Mammary microvascular endothelial cell (primary cell): ENCODE measurements around the gene TTC1. TPM values are rescaled to one million over a fixed set of nuclear protein-coding genes. Genes with fewer than 3 reads are reported as not detected.

ENCODE experiments used
- total RNA-seq: library from RNA; depleted of rRNA; stranded (reverse); fragments of >200 nt; gene quantifications from 2 replicates; pipeline ENCODE4 v1.2.3, GENCODE V29; 2015

Gene TTC1, protein sequence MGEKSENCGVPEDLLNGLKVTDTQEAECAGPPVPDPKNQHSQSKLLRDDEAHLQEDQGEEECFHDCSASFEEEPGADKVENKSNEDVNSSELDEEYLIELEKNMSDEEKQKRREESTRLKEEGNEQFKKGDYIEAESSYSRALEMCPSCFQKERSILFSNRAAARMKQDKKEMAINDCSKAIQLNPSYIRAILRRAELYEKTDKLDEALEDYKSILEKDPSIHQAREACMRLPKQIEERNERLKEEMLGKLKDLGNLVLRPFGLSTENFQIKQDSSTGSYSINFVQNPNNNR
- total RNA-seq: 52.9 and 53.9 TPM in 2 replicates

DNA sequence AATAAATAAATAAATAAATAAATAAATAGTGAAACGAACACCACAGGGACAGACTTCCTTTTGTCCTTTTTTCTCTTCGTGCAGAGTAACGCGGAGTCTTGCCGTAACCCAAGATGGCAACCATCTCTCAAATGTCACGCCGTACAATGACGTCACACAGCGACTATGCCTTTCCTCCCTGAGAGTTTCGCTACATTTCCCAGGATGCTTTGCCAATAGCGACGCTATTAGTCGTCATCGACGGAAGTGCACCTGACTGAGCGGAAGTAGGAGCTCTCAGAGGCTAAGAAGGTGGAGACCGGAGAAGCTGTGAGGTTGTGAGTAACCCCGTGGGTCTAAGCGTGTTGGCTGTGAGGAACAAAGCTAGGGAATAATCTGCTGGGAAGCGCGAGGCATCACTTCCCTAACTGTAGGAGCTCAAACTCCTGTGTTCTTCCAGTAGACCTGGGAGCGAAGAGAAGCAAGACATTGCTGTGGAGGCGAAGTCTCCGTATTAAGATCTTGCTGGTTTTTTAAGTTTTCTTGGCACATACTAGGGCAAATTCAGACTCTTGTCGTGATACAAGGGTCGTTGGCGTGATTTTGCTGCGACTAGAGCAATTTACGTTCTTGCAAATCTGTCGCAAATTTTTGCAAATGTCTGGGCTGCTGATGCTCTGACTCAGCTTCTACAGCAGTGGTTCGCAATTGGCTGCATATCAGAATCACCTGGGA, at the start of gene TTC1:
TSS of gene TTC1 (plus strand) at position 263 of the 714 bp plus-strand sequence. CDS start 1,390 bp downstream, outside the sequence.

Other genes with a start within 250 kb of the TTC1 start
- gene ADRA1B, start 92.7 kb upstream of the TTC1 start, total RNA-seq: 1.3 and 3.1 TPM in 2 replicates
- gene PWWP2A, start 110.3 kb downstream of the TTC1 start, total RNA-seq: 19.1 and 28.6 TPM in 2 replicates
- not detected in 2 replicates for gene FABP6, start 220.4 kb downstream of the TTC1 start, total RNA-seq